HTERT RPE-1 (cell line): ENCODE data around the gene PDE8A.
"Not testable (repeated sequence)": the region's sequence is repeated elsewhere in the genome, so short reads cannot be mapped to it uniquely, and the experiment has no call there.

Experiments used
- in situ Hi-C: fragments of 300-500 bp; cut with MboI; formaldehyde crosslinking; loops from 4 replicates; pipeline ENCODE4 v1.14.3; 2020; ENCODE audit warnings: low sequenced_read_pairs

PDE8A gene

DNA sequence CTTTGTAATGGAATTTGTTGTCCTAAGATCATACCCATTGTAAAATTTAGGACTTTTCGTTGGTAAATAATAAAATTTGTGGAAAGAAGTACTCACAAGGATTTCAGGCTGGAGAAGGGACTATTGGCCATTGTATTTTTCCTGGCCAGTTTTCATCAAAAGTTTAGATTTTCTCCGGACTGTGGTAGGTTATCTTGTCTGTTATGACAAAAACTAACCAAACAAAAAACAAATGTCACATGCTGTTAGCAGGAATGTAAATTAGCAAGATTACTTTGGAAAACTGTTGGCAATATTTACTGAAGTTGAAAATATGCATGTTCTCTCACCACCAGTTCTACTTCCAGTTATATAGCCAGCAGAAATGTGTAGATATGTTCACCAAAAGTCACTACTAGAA, 27.8 kb downstream of the PDE8A start:
- in situ Hi-C loops, result no loop called here

DNA sequence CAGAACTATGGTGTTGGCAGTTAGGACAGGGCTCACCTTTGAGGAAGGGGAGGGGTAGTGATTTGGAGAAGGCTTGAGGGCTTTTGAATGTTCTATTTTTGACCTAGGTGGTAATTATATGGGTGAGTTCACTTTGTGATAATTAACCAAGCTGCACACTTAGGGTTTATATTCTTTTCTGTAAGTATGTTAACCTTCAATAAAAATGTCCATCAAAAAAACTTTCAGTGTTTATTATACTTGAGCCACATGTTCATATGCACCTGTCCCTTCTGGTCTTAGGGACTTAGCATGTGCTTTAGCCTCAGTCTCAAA, 28.4 kb downstream of the PDE8A start:
- in situ Hi-C loops, result no loop called here

GRCh38 chr15:85010386-85011159, 28.9 kb downstream of the PDE8A start:
- in situ Hi-C loops, result no loop called here

DNA sequence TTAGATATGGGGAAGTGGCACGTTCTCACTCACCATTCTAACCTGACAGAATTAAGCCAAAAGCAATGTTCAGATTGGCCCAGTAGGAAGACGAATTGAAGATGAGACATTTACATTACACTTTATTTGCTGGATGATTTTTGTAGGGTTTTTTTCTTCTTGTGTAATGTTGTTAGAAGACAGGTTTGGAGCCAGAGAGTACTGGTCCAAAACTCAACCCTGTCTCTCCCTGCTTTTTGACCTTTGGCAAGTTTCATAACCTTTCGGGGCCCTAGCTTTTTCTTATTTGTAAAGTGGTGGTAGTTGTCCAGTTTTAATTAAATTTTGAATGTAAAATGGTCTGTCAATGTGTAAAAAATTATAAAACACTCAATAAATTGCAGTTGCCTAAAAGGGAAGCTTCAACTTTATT, 29.5 kb downstream of the PDE8A start:
- in situ Hi-C loops, result no loop called here

DNA sequence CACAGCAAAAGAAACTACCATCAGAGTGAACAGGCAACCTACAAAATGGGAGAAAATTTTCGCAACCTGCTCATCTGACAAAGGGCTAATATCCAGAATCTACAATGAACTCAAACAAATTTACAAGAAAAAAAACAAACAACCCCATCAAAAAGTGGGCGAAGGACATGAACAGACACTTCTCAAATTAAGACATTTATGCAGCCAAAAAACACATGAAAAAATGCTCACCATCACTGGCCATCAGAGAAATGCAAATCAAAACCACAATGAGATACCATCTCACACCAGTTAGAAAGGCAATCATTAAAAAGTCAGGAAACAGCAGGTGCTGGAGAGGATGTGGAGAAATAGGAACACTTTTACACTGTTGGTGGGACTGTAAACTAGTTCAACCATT, 30.1 kb downstream of the PDE8A start:
- in situ Hi-C loops, result not testable (repeated sequence)

DNA sequence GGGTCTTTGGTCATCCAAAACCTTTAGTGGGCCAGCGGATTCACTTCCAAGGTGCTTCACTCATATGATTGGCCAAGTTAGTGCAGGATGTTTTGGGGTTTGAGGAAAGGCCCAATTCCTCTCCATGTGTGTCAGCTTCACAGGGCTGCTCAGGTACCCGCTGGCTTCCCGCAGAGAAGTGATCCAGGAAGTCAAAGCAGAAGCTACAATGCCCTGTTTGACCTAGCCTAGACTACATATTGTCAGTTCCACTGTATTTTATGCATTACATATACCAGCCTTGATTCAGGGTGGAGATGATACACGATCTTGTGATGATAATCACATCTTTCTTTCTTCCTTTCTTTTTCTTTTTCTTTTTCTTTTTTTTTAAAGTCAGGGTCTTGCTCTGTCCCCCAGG, 32.1 kb downstream of the PDE8A start:
- in situ Hi-C loops, result no loop called here

DNA sequence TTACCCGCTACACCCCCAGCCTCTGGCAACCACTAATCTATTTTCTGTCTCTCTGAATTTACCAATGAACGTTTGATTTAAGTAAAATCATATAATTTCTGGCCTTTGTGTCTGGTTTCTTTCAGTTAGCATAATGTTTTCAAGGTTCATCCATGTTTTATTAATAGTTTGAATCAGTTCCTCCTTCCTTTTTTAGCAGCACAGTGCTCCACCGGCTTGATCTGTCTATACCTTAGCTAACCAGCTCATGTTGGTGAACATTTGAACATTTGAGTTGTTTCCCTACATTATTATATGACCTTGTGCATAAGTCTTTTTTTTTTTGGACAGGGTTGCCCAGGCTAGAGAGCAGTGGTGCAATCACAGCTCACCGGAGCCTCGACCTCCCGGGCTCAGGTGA, 33.3 kb downstream of the PDE8A start:
- in situ Hi-C loops, result no loop called here

DNA sequence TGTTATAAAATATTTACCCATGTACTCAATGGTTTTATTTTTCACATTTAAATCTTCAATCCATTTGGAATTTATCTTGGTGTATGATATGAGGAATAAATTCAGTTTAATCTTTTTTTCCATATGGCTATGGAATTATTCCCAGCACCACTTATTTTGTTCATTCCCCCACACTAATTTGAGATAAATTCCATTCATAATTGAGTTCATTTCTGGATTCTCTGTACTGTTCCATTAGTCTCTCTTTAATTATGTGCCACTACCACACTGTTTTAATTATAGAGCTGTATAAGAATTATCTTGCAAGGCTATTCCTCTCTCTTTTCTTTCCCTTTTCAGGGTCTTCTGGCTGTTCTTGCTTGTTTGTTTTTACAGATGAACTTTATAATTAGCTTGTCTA, 34.6 kb downstream of the PDE8A start:
- in situ Hi-C loops, result no loop called here

DNA sequence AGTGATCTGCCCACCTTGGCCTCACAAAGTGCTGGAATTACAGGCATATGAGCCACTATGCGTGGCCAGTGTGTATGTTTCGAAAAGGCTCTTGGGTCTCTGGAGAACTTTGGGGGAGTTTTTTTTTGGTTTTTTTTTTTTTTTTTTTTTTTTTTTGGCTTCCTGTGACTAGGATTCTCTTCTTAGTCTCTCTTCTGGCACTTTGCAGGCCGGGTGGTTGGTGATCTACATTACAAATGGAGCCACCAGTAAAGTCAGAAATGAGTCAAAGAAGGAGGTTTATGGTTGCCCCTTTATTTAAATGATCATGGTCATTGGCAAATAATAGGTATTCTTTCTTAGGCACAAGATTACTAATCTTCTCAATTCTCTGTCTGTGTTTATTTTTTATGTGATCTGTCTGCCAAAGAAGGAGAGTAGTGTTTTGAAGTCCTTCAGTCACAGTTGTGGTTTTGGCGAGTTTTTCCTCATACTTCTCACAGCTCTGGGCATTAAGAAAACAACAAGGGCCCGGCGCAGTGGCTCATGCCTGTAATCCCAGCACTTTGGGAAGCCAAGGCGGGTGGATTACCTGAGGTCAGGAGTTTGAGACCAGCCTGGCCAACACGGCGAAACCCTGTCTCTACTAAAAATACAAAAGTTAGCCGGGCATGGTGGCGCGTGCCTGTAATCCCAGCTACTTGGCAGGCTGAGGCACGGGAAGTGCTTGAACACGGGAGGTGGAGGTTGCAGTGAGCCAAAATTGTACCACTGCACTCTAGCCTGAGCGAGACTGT, 38.3 kb downstream of the PDE8A start:
- in situ Hi-C loops, result no loop called here

DNA sequence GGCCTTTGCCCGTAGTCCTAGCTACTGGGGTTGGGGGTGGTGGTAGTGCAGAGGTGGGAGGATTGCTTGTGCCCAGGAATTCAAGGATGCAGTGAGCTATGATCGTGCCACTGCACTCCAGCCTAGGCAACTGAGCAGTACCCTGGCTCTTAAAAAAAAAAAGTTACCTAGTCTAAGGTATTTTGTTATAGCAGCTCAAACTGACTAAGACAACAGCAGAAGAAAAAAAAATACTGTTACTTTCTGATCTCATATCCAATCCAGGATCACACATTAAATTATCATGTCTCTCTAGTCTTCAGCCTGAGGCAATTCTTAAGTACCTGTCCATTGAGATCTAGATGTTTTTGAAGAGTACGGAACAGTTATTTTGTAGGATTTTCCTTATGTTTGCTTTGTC, 39.8 kb downstream of the PDE8A start:
- in situ Hi-C loops, result no loop called here

GRCh38 chr15:85022860-85023403, 41.3 kb downstream of the PDE8A start:
- in situ Hi-C loops, result no loop called here

DNA sequence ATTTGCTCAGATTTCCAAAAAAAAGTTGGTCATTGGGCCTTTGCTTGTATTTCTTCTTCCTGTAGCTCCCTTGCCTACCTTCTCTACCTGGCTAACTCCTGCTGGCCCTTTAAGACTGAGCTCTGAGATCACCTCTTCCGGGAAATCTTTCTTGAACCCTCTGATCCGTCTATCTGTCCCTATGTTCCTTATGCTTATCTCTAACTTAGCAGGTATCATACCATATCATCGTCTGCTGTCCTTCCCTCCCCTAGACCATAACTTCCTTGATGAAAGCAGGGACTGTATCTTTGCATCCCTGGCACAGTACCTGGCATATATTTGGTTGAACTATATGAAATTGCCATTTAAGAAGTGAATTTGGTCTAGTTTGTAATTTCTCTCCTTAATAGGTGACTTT, 42.3 kb downstream of the PDE8A start:
- in situ Hi-C loops, result no loop called here

GRCh38 chr15:85024509-85025336, 43.1 kb downstream of the PDE8A start:
- in situ Hi-C loops, result no loop called here

DNA sequence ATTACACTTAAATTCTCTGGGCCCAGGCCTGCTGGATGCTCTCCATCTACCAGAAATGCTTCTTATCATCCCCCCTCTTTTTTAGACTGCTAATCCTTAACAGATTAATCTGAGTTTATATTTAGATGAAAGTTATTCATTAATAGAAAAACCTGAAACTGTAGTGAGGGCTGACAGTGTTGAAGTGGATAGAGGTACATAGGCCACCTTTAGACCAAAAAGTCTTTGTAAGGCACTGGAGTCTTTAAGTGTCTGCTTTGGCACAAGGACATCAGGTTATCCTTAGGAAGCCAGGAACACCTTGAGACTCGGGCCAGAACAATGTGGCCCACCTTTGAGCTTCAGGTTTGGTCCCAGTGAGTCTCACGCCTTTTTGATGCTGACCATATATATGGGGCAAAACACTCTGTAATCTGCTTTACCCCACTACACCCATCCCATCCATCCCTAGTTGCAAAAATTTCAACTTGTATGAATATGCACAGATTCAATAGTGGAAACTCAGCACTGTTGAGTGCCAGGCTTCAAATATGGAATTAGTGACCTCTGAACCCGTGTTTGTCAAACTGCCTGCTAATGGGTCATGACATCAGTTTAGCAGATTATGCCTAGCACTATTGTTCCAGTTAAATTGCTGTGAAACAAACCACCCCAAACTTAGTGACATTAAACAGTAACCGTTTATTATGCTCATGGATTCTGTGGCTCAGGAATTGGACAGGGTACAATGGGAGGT, 44.0 kb downstream of the PDE8A start:
- in situ Hi-C loops, result no loop called here

- in situ Hi-C loops, result no loop called here
Measured at GRCh38 chr15:85026304-85027032, 44.8 kb downstream of the PDE8A start.

DNA sequence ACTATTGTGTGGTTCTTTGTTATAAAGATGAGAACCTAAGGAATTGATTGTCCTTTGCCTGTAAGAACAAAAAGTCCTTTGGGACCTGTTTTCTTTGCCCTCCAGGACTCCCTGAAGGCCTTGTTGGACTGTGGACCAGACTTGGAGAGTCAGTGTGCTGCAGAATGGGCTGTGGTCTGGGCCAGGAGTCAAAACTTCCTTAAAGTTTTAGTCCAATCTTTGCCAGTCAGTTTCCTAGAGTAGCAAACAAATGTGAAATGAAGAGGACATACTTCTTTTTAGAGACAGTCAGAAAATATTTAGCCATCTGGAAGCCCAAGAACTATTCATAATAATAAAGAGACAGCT, 45.4 kb downstream of the PDE8A start:
- in situ Hi-C loops, result no loop called here

DNA sequence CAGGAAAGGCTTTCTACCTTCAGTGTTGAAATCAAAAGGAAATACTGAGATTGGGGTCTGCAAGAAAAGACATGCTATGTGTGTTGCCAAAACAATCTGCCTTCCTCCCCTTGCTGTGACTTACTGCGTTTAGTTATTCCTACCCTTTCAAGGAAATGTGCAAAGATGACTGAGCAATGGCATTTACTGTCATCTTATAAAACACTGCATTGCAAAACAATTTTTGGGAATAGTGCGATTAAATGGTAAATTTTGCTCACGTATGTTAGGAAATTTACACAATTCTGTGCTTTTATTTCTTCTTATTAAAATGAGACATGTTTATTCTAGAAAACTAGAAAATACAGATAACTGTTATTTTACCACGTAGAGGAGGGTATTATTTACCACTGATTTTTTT, 45.8 kb downstream of the PDE8A start:
- in situ Hi-C loops, result no loop called here

GRCh38 chr15:85028416-85028815, 46.8 kb downstream of the PDE8A start:
- in situ Hi-C loops, result no loop called here

DNA sequence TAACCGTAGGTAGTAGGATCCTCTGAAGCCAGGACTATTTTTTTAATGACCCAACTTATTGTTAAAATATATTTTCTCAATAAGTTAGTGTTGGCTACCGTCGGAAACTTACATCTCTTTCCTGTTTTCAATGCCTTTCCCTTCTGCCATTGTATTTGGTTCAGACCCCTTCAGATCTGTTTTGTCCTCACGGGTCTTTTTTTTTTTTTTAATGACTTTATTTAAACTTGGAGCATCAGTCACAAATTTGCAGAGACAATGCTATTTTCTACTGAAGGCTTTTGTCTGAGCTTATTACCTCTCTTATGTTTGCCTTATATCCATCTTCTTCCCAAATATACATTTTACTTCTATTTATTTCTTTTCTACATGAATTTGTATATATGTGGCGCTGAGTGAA, 47.6 kb downstream of the PDE8A start:
- in situ Hi-C loops, result no loop called here

DNA sequence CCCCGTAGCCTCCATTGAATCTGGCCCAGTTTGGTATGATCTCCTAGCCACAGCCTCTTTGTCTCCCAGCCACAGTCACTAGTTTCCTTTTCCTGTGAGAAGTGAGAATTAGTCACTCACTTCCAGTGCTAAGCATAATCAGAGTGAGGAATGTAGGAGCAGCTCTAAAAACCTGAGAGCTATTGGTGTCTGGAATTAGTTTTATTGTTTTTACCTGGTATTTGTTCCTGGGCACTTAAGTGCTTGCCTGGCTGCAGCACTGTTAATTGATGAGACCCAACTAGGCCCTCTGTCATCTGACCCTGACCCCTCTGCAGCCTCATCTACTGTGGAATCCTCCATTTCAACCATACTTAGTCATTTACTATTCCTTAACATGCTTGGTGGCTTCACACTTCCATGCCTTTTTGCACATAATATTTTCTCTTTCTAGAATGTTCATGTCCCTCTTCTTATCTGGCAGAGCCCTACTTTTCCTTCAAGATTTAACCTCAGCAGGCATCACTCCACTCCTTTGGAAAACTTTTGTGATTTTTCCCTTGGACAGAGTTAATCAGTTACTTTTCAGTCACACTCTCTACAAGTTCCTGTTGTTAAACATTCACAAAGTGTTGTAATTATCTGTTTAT, 48.8 kb downstream of the PDE8A start:
- in situ Hi-C loops, result no loop called here
